DOHH2 (cell line): ENCODE measurements around the gene DAPP1.

Source experiments
- H3F3A ChIP-seq: fragments of 200-600 bp; sonication (generic), shearing (Covaris generic); 2 replicates; pipeline ENCODE4 v1.6.0; 2016; ENCODE audit warnings: antibody characterized with exemption, mild to moderate bottlenecking; ENCODE audit not compliant: control insufficient read depth, insufficient read depth
- H3K27ac ChIP-seq: fragments of 200-600 bp; sonication (generic); 2 replicates; pipeline ENCODE4 v1.5.1; 2014; ENCODE audit warnings: low read depth, mild to moderate bottlenecking, low read length, moderate library complexity
- H3K27me3 ChIP-seq: fragments of 200-600 bp; sonication (generic); 2 replicates; pipeline ENCODE4 v1.6.1; 2014; ENCODE audit warnings: mild to moderate bottlenecking, low read length, mixed read lengths; ENCODE audit not compliant: control insufficient read depth
- H3K36me3 ChIP-seq: fragments of 200-600 bp; sonication (generic); 2 replicates; pipeline ENCODE4 v1.6.1; 2014; ENCODE audit warnings: mild to moderate bottlenecking, low read length, moderate library complexity, mixed read lengths; ENCODE audit not compliant: control insufficient read depth
- H3K4me1 ChIP-seq: fragments of 200-600 bp; sonication (generic); 2 replicates; pipeline ENCODE4 v1.6.1; 2014; ENCODE audit warnings: mild to moderate bottlenecking, low read length, mixed read lengths; ENCODE audit not compliant: control insufficient read depth
- H3K4me2 ChIP-seq: fragments of 200-600 bp; sonication (generic); 2 replicates; pipeline ENCODE4 v1.6.0; 2014; ENCODE audit warnings: mild to moderate bottlenecking, low read length, moderate library complexity
- H3K4me3 ChIP-seq: fragments of 200-600 bp; sonication (generic); 2 replicates; pipeline ENCODE4 v1.5.1; 2014; ENCODE audit warnings: mild to moderate bottlenecking, low read length, mixed read lengths
- H3K79me2 ChIP-seq: fragments of 200-600 bp; sonication (generic); 2 replicates; pipeline ENCODE4 v1.6.1; 2014; ENCODE audit warnings: mild to moderate bottlenecking, low read length, mixed read lengths; ENCODE audit not compliant: control insufficient read depth
- H3K9me2 ChIP-seq: fragments of 200-600 bp; sonication (generic); replicated peaks from 2 replicates; pipeline ENCODE4 v1.6.1; 2014; ENCODE audit warnings: mild to moderate bottlenecking, low read length, mixed read lengths; ENCODE audit not compliant: control insufficient read depth
- H3K9me3 ChIP-seq: fragments of 200-600 bp; sonication (generic); 2 replicates; pipeline ENCODE4 v1.6.1; 2014; ENCODE audit warnings: antibody characterized with exemption, low read length, mixed read lengths; ENCODE audit not compliant: control insufficient read depth, insufficient read depth
- H4K20me1 ChIP-seq: fragments of 200-600 bp; sonication (generic); 2 replicates; pipeline ENCODE4 v1.6.0; 2014; ENCODE audit warnings: low read depth, mild to moderate bottlenecking, antibody characterized with exemption, low read length, moderate library complexity; ENCODE audit not compliant: control insufficient read depth, insufficient read depth
- EZH2phosphoT487 ChIP-seq: fragments of 200-600 bp; sonication (generic); IDR thresholded peaks from 2 replicates; pipeline ENCODE4 v1.6.1; 2017; ENCODE audit warnings: borderline replicate concordance, mild to moderate bottlenecking, antibody characterized with exemption, low read length, moderate library complexity, mixed read lengths
- TF ChIP-seq, protein P1 (sequence below): fragments of 200-600 bp; sonication (generic); IDR thresholded peaks from one replicate; pipeline ENCODE4 v1.5.1; 2014; ENCODE audit warnings: antibody characterized with exemption, mild to moderate bottlenecking, low read depth, low read length; ENCODE audit not compliant: poor library complexity, severe bottlenecking

DAPP1 gene

DNA sequence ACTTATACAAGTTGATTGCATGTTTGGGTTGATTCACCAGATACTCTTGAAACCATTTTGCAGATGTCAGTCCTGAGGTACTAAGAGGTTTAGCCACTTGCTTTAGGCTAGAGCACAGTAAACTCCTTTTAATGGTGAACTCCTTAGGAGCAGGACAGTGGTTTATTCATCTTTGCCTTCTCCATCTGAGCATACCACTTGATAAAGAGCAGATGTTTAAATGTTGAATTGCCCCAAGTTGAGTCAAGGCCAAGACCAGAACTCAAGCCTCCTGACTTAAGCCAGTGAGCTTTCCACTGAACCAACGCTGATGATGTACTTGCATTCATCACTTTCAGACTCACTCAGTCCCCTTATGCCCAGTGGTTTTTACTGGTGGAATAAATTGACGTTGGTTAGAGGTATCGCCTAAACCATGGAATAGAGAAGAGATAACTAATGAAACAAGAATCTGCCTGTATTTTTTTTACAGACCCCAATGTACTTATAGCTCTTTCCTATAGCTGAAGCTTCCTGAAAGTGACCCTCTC lies 7.5 kb downstream of the DAPP1 start:
- Histone ChIP-seq H3K9me2 (no peaks in the 10 kb centered on the region), H3K4me2 (peak overlapping the region; percentile 5; the same call in 1 of the 2 replicates), H3K4me3 (no peak overlapping the region), H3F3A (peaks cover 16% of the 10 kb centered on the region), H3K4me1 (peaks cover 76% of the 10 kb centered on the region), H3K36me3 (peaks cover 71% of the 10 kb centered on the region), H3K27me3 (no peaks in the 10 kb centered on the region), H3K9me3 (no peaks in the 10 kb centered on the region), H4K20me1 (peaks cover 17% of the 10 kb centered on the region; the same call in 1 of the 2 replicates), H3K27ac (no peak overlapping the region), H3K79me2 (peaks cover 100% of the 10 kb centered on the region)
- TF ChIP-seq EZH2phosphoT487: no peak
- TF ChIP-seq, protein P1, sequence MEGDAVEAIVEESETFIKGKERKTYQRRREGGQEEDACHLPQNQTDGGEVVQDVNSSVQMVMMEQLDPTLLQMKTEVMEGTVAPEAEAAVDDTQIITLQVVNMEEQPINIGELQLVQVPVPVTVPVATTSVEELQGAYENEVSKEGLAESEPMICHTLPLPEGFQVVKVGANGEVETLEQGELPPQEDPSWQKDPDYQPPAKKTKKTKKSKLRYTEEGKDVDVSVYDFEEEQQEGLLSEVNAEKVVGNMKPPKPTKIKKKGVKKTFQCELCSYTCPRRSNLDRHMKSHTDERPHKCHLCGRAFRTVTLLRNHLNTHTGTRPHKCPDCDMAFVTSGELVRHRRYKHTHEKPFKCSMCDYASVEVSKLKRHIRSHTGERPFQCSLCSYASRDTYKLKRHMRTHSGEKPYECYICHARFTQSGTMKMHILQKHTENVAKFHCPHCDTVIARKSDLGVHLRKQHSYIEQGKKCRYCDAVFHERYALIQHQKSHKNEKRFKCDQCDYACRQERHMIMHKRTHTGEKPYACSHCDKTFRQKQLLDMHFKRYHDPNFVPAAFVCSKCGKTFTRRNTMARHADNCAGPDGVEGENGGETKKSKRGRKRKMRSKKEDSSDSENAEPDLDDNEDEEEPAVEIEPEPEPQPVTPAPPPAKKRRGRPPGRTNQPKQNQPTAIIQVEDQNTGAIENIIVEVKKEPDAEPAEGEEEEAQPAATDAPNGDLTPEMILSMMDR: no peak

DNA sequence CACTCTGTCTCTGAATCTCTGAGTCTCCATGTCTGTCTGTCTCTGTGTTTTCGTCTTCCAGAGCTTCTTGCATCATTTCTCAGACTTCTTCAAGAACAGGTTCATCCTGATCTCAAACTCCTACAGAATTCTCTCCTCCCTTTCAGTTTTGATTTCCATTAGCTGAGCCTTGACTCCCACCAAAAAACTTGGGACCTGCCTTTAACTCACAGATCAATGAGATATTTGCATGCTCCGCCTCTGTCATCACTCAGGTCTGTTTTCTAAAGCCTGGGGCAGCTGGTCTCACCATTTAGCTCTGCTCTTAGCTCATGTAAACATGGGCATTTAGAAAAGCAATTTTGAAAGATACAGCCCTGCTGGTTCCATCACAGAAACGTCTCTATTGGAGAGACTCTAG lies 8.6 kb downstream of the DAPP1 start:
- H3K4me2 ChIP-seq: no peak overlapping the region
- H3K79me2 ChIP-seq: peaks cover 100% of the 10 kb centered on the region
- H3K27ac ChIP-seq: no peak overlapping the region
- H3K4me1 ChIP-seq: peaks cover 65% of the 10 kb centered on the region
- H3K27me3 ChIP-seq: no peaks in the 10 kb centered on the region
- no peak overlapping the region for H3K4me3 ChIP-seq
- TF ChIP-seq, protein P1: no peak
- TF ChIP-seq EZH2phosphoT487: no peak
- H3F3A ChIP-seq: peaks cover 16% of the 10 kb centered on the region
- H3K9me2 ChIP-seq: no peaks in the 10 kb centered on the region
- H3K36me3 ChIP-seq: peaks cover 63% of the 10 kb centered on the region
- peaks cover 17% of the 10 kb centered on the region; the same call in 1 of the 2 replicates for H4K20me1 ChIP-seq
- no peaks in the 10 kb centered on the region for H3K9me3 ChIP-seq

DNA sequence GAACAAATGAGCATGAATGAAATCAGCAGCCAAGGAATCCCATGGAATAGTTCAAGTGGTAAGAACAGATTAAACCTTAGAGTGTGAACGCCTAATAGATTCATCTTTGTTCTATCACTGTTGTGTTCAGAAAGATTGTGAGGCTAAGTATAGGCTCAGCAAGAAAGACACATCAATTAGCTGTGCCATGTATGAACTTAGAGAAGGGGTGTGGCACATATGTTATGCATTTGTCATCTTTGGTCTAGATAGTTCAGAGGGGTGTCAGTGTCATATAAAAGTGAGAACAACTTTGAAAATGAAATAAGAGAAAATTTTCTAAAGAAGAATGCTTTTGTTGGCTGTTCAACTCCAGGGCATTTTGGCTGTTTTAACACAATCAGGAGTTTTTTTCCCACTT lies 9.4 kb downstream of the DAPP1 start:
- TF ChIP-seq, protein P1: no peak
- no peak for TF ChIP-seq EZH2phosphoT487
- Histone ChIP-seq H3F3A (peaks cover 12% of the 10 kb centered on the region), H3K4me3 (no peak overlapping the region), H3K36me3 (peaks cover 60% of the 10 kb centered on the region), H3K27me3 (no peaks in the 10 kb centered on the region), H3K4me2 (no peak overlapping the region), H3K9me2 (no peaks in the 10 kb centered on the region), H3K4me1 (peaks cover 58% of the 10 kb centered on the region), H3K9me3 (no peaks in the 10 kb centered on the region), H4K20me1 (peaks cover 17% of the 10 kb centered on the region; the same call in 1 of the 2 replicates), H3K79me2 (peaks cover 98% of the 10 kb centered on the region), H3K27ac (no peak overlapping the region)
